CD4-positive, alpha-beta T cell treated with Interleukin-12 subunit alpha and Interleukin-12 subunit beta, for 1 hour (primary cell): ENCODE measurements around the gene DCAF4.

Source experiments
- DNase-seq: peaks from one replicate; pipeline ENCODE4 v3.0.0-alpha.2; 2020

The DCAF4 gene

GRCh38 chr14:72894623-72895378, 31.5 kb upstream of the DCAF4 start:
- peak; percentile 1 for DNase-seq

- DNase-seq, result no peak
Observed at GRCh38 chr14:72898448-72898847, 27.8 kb upstream of the DCAF4 start.

- no peak for DNase-seq
Observed at GRCh38 chr14:72901361-72901760, 24.9 kb upstream of the DCAF4 start.

GRCh38 chr14:72902801-72903530, 23.3 kb upstream of the DCAF4 start:
- no peak for DNase-seq

GRCh38 chr14:72903716-72904115, 22.5 kb upstream of the DCAF4 start:
- no peak for DNase-seq

GRCh38 chr14:72904218-72904617, 22.0 kb upstream of the DCAF4 start:
- no peak for DNase-seq

- peak; percentile 75 for DNase-seq
Observed at GRCh38 chr14:72904840-72905561, 21.3 kb upstream of the DCAF4 start.

GRCh38 chr14:72906316-72906715, 19.9 kb upstream of the DCAF4 start:
- DNase-seq, result no peak

GRCh38 chr14:72906879-72907278, 19.4 kb upstream of the DCAF4 start:
- DNase-seq, result no peak

GRCh38 chr14:72907886-72908285, 18.4 kb upstream of the DCAF4 start:
- no peak for DNase-seq

GRCh38 chr14:72909163-72909562, 17.1 kb upstream of the DCAF4 start:
- DNase-seq, result no peak

GRCh38 chr14:72913809-72914208, 12.5 kb upstream of the DCAF4 start:
- DNase-seq, result no peak

- DNase-seq, result no peak
Observed at GRCh38 chr14:72916174-72916573, 10.1 kb upstream of the DCAF4 start.

GRCh38 chr14:72917094-72917802, 9.0 kb upstream of the DCAF4 start:
- no peak for DNase-seq

- DNase-seq, result no peak
Observed at GRCh38 chr14:72920008-72920407, 6.3 kb upstream of the DCAF4 start.

GRCh38 chr14:72921396-72921795, 4.9 kb upstream of the DCAF4 start:
- DNase-seq, result no peak

- DNase-seq, result no peak
Observed at GRCh38 chr14:72924337-72924736, 1.9 kb upstream of the DCAF4 start.

GRCh38 chr14:72925171-72925759, 999 bp upstream of the DCAF4 start:
- no peak for DNase-seq

GRCh38 chr14:72925815-72926291, 411 bp upstream of the DCAF4 start:
- DNase-seq, result no peak

- DNase-seq, result no peak
Observed at GRCh38 chr14:72928872-72929271, 2.6 kb downstream of the DCAF4 start.

GRCh38 chr14:72929316-72930080, 3.2 kb downstream of the DCAF4 start:
- no peak for DNase-seq

- DNase-seq, result no peak
Observed at GRCh38 chr14:72932893-72933292, 6.6 kb downstream of the DCAF4 start.
